RWPE1 (cell line): Measurements from ENCODE around the gene SCYL2.

Experiments used
- CTCF ChIA-PET: fragments of 350-600 bp; sonication (Branson Sonifier 250); formaldehyde crosslinking; extraction: SDS; loops from one replicate; lab custom pipeline; 2021; lab: Yijun Ruan, JAX
- POLR2A ChIA-PET: fragments of 400-600 bp; formaldehyde crosslinking; extraction: SDS; loops from one replicate; lab custom pipeline; 2020; ENCODE audit warnings: antibody characterized with exemption; ENCODE audit not compliant: low non-redundant PET; lab: Yijun Ruan, JAX
- DNase-seq: peaks from one replicate; pipeline ENCODE4 v3.0.0; 2012; ENCODE audit warnings: low spot score
- H3K27ac ChIP-seq: fragments of 450-650 bp; 2 replicates; pipeline ENCODE4 v1.5.1; 2017
- TF ChIP-seq, protein P1 (sequence below): fragments of 450-650 bp; conservative IDR thresholded peaks from 2 replicates; pipeline ENCODE4 v1.5.1; 2017; ENCODE audit warnings: low read depth, mild to moderate bottlenecking

Gene SCYL2

DNA sequence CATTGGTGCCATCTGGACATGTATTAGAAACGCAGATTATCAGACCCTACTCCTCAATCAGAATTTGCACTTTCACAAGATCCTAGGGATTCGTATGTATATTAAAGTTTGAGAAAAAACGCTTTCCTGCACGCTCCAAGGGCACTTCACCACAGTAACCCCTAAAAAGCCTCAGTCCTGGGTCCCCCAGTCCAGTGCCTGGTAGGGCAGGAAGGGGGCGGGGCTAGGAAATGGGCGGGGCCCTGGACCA is 467 bp upstream of the SCYL2 start:
- CTCF ChIA-PET: interaction anchor here (0.7 kb wide), 1 partner anchor 1001 kb away, joined by 3 read pairs; no protein-coding TSS in a partner anchor
- TF ChIP-seq, protein P1, sequence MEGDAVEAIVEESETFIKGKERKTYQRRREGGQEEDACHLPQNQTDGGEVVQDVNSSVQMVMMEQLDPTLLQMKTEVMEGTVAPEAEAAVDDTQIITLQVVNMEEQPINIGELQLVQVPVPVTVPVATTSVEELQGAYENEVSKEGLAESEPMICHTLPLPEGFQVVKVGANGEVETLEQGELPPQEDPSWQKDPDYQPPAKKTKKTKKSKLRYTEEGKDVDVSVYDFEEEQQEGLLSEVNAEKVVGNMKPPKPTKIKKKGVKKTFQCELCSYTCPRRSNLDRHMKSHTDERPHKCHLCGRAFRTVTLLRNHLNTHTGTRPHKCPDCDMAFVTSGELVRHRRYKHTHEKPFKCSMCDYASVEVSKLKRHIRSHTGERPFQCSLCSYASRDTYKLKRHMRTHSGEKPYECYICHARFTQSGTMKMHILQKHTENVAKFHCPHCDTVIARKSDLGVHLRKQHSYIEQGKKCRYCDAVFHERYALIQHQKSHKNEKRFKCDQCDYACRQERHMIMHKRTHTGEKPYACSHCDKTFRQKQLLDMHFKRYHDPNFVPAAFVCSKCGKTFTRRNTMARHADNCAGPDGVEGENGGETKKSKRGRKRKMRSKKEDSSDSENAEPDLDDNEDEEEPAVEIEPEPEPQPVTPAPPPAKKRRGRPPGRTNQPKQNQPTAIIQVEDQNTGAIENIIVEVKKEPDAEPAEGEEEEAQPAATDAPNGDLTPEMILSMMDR: no peak
- DNase-seq: peak; percentile 92
- POLR2A ChIA-PET: interaction anchor here (0.7 to 1.0 kb wide), 3 partner anchors 12 to 66 kb away, joined by 3 to 4 read pairs (median 4); partner anchors contain the start of gene ACTR6
- H3K27ac ChIP-seq: peak overlapping the region; percentile 94

DNA sequence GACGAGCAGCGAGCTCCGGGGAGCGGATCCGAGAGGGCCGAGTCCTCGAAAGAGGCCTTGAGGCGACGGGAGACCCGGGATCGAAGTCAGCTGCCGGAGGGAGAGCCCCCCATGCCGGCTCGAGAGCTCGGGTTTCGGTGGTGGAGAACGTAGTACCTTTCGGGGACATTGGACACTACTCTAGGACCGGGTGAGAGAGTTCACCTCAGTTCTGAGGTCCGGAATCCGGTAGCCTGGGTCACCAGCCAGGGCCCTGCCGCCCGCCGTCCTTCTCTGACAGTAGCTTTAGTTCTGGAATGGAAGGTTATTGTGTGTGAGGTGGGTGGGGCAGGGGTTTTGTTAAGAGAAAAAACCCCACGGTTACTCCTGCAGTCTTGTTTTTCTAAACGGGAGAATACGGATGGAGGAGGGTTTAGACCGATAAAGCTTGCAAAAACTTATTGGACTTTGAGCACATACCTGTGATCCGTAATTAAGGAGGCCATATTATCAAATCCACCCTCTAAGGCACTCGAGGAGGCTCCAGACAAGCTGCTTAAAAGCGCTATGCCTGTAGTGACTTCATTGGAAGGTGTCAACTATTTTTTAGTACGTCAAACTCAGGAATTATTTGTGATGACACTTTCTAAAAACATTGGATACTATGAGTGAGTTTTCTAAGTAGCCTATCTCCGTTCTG is 765 bp downstream of the SCYL2 start:
- CTCF ChIA-PET: interaction anchor here (0.5 kb wide), 1 partner anchor 25 kb away, joined by 3 read pairs; no protein-coding TSS in a partner anchor
- peak; percentile 4 for DNase-seq
- POLR2A ChIA-PET: interaction anchor here (0.7 to 1.0 kb wide), 2 partner anchors 13 to 14 kb away, joined by 4 to 9 read pairs; no protein-coding TSS in a partner anchor

DNA sequence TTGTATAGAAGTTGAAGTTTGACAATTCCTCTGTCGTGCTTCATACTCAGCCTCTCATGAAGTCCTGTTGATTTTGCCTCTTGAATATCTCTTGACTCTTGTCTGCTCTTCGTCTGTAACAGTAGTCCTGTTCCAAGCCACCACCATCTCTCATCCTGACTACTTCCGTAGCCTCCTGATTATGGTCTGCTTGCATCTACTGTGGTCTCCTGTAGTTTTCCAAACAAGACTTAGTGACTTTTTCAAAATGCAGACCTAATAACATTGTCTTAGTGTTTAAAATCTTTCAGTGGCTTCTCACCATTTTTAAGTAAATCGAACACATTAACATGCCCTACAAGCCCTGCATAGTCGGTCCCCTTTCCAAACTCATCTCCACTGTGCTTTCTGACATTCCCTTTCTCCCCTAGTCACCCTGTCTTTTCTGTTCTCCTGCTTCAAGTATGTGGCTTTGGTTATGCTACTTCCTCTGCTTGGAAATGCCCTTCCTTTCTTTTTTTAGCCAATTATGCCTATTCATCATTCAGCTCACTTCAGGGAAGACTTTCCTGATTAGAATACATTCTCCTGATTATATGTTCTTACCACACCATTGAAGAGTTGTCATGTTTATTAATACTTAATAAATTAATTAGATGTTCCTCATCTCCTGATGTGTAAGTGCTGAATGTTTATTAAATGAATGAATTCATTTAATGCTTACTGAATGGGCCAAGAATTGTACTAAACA is 2.0 kb downstream of the SCYL2 start:
- no peak for DNase-seq
- TF ChIP-seq, protein P1: no peak
- ChIA-PET POLR2A (no interaction called here), CTCF (interaction anchor here (0.6 kb wide), 3 partner anchors 11 to 57 kb away, joined by 3 to 6 read pairs (median 4); no protein-coding TSS in a partner anchor)
- H3K27ac ChIP-seq: no peak overlapping the region

More for the DNA sequence above, 765 bp downstream of the SCYL2 start:
- peak overlapping the region; percentile 94 for H3K27ac ChIP-seq
- TF ChIP-seq, protein P1: no peak

DNA sequence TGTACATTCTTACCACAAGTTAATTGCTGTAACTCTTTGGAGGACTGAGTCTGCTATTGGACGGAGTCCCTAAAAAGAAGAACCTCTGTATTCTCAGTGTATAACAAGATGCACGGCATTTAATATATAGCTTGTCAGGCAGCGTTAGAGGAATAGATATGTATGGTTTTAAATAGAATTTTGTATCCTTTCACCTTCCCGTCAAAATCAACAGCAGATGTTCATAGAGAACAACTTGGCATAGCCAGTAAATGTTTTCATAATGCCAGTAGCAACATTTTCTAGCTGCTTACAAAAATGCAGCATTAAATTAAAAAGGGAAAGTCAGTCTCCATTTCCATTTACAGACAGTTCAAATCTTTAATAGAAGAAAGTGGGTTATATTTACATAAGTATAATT is 6.8 kb downstream of the SCYL2 start:
- POLR2A ChIA-PET: no interaction called here
- TF ChIP-seq, protein P1: no peak
- CTCF ChIA-PET: no interaction called here
- no peak overlapping the region for H3K27ac ChIP-seq
- DNase-seq: no peak

DNA sequence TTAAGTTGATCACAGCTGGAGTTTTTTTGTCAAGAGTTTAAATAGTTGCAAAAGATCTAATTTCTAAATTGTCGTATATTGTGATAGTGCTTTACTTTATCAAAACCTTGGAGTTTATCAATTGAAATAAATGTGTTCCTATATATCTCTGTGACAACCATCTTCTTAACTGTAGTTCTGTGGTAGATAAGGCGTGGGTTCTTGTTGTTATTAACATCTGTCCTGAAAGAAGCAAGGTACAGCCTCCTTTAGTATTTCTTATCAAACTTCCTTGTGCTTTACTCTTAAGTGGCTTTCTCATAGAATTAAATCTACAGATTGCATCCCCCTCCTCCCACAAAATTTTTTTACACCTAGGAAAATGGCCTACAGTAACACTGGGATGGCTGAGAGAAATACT is 7.3 kb downstream of the SCYL2 start:
- DNase-seq: no peak
- H3K27ac ChIP-seq: no peak overlapping the region
- ChIA-PET POLR2A (no interaction called here), CTCF (no interaction called here)
- TF ChIP-seq, protein P1: no peak

DNA sequence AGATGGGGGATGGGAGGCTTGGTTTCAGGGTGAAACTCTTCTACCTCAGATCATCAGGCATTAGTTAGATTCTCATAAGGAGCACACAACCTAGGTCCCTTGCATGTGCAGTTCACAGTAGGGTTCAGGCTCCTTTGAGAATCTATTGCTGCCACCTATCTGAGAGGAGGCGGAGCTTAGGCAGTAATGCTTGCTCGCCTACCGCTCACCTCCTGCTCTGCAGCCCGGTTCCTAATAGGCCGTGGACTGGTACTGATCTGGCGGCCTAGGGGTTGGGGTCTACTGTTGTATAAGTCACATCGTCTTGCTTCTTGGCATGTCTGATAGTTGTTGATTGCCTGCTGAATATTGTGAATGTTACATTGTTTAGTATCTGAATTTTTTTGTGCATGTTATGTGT is 12.2 kb downstream of the SCYL2 start:
- no peak for DNase-seq
- H3K27ac ChIP-seq: no peak overlapping the region
- TF ChIP-seq, protein P1: no peak
- ChIA-PET CTCF (interaction anchor here (0.7 kb wide), 1 partner anchor 10 kb away, joined by 3 read pairs; no protein-coding TSS in a partner anchor), POLR2A (interaction anchor here (0.5 kb wide), 1 partner anchor 43 kb away, joined by 7 read pairs; no protein-coding TSS in a partner anchor)
